SK-N-MC (cell line): ENCODE results near the gene UNG.

Source experiments
- EZH2 ChIP-seq: fragments of 200-600 bp; sonication (generic); IDR thresholded peaks from one replicate; pipeline ENCODE4 v1.6.1; 2017; ENCODE audit warnings: antibody characterized with exemption
- FOXP2 ChIP-seq: optimal IDR thresholded peaks from 2 replicates; pipeline ENCODE3; 2011; ENCODE audit warnings: mild to moderate bottlenecking, moderate library complexity; ENCODE audit not compliant: insufficient read depth; ENCODE audit errors: extremely low read length, control extremely low read depth
- POLR2AphosphoS5 ChIP-seq: IDR thresholded peaks from 2 replicates; pipeline ENCODE4 v1.6.1; 2012; ENCODE audit warnings: mild to moderate bottlenecking, low read depth, low read length, borderline replicate concordance

- no peak for TF ChIP-seq POLR2AphosphoS5
- no peak for TF ChIP-seq EZH2
- no peak for TF ChIP-seq FOXP2
These were observed 17.2 kb downstream of the UNG start for GRCh38 chr12:109114644-109115043.
